HG03439 (cell line): Measurements from ENCODE around the gene ZYX.
"Not testable (repeated sequence)": the region's sequence is repeated elsewhere in the genome, so short reads cannot be mapped to it uniquely, and the experiment has no call there.

Experiments
- ATAC-seq: cut with Tn5 transposase; IDR thresholded peaks from one replicate; pipeline ENCODE4 v1.9.1; 2021; ENCODE audit warnings: mild to moderate bottlenecking, moderate library complexity; ENCODE audit not compliant: unreplicated experiment

The ZYX gene

DNA sequence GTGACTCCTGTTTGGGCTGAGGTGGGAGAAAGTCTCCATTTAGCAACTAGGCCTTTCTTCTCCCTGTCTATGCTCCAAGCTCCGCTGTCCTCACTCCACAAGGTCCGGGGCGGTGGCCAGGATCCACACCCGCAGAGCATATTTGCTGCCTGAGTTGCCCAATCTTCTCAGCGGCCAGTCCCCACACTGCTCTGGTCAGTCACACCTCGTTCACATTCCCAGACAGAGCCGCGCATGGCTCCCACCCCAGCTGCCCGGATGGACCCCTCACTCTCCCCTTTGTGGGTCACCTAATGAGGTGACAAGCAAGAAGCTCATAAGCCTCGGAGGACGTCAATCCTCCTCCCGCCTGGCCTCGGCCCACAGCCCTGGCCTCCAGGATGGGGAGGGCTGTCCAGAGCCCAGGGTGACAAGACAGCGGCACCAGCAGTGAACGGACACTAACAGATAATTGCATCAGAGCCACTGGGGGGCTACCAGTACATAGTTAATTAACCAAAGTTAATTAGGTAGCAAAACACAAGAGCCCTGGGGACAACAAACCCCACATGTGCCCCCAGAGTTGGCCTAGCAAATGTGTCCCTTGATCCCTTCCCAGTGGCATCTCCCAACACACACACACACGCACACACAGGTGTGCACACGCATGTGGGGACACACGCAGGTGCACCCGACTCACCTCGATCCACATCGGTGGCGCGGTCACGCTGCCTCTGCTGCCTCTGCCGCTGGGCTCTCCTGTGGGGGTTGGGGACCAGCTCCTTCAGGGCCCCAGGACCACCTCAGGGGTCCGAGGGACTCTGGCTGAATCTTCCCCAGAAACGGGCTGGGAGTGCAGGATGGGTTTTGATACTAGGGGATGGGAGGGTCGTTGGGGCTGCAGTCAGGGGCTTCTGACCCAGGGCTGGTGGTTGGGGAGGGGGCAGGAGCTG, 15.7 kb downstream of the ZYX start:
- ATAC-seq: no peak

DNA sequence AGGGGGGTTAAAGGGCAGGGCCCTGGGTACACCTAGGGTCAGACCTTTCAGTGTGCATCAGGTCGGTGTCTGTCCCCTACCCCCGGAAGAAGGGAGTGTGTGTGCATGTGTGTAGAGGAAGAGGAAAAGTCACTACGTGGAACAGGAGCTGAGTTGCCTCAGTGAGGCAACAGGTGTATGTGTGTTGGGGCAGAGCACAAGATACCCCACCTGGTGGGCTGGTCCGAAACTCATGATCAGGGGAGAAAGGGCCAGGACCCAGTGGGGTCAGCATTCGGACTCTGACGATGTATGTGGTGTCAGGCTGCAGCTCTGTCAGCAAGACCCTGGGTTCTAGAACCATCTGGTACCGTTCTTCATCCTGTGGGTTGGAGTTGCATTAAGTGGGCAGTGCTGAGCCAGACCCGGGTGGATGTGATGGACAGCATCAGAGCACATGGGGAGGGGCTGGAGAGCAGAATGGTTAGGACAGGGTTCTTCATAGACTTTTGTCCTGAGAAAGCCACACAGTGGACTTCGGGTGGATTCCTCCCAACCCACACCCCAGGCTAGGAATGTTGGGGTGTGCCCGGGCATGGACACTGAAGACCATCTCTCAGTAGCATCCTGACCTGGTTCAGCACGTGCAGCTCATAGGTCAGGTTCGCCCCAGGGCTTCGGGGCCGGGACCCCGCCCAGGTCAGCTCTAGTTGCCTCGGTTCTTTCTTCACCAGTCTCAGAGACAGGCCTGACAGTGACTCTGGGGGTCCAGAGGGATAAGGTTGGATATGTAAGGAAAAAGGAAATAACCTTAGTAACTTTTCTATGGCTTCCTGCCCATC, 16.8 kb downstream of the ZYX start:
- ATAC-seq: no peak

GRCh38 chr7:143398616-143399015, 17.5 kb downstream of the ZYX start:
- ATAC-seq: no peak

- ATAC-seq: no peak
These were observed 18.0 kb downstream of the ZYX start for GRCh38 chr7:143399151-143399550.

DNA sequence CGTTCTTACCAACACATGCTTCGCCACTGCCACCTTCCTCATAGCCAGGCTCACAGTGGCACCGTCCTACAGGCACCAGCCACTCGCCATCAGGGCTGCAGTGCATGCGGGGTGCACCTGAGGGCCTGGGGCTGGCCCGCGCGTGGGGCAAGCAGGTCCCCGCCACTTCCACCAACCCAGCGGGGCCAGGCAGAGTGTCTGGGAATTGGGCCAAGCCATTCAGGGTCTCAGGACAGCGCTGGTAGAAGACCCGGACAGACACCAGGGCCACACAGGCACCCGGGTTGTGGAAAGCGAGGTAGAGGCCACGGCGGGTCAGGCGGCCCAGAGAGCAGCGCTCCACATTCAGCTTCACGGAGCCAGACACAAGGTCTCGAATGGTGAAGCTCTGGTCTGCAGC, 18.5 kb downstream of the ZYX start:
- ATAC-seq: no peak

DNA sequence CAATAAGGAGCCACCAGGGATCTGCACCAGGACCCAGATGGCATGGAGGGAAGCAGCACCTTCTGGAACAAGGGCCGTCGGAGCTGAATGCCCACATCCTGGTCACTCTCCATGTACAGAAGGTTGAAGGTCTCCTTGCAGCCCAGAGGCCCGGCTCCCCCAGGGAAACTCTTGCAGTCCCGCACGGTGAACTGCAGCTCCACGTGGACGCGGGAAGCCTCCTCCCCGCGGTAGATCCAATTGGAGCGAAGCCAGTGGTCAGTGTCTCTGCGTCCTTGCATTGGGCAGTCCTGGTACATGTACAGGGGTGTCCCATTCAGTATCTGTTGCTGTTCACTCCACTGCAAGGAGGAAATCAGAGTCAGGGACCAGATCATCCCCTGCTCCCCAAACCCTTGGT, 20.1 kb downstream of the ZYX start:
- ATAC-seq: no peak

DNA sequence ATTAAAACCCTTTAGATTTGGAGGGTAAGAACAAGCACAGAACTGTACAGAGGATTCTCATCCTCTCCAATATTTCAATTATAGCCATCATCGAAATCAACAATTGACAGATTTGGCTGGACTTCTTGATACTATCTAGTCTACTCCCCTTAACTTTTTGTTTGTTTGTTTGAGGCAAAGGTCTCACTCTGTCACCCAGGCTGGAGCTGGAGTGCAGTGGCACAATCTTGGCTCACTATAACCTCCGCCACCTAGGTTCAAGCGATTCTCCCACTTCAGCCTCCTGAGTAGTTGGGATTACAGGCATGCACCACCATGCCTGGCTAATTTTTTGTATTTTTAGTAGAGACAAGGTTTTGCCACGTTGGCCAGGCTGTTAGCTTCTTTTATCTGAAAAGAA, 21.1 kb downstream of the ZYX start:
- ATAC-seq: not testable (repeated sequence)

DNA sequence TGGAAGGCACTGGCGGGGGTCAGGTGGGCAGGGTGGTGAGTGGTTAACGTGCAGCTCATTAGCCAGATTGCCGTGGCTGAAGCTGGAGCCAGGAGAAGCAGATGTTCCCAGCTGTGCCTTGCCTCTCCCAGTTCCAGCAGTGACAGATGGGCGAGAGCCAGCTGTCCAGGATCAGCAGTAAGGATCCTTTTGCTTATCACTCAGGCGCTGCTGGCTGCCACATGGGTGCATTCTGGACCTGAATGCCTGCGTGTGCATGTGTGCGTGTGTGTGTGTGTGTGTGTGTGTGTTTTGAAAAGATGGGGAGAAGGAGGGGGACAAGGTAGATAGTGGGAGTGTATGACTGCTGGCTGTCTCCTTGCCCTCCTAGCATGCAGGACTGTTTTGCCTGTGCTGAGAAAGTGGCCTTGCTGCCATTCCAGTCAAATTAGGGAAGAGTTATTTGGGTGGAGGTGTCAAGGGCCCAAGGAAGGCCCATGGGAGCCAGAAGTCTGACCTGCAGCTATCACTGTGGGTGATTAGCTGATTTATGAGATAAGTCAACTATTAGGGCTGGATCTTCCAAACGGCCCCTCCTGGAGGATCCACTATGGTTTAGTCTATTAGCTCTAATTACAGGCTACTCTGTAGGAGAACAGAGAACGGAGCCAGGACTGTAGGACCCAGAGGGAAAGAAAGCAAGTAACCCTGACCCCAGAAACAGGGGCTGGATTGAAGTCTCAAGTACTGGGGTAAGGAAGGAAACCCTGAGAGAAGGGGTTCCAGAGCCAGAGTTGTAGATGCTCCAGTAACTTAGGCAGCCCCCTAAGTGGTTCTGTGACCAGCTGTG, 24.2 kb downstream of the ZYX start:
- no peak for ATAC-seq

GRCh38 chr7:143406002-143406357, 24.8 kb downstream of the ZYX start:
- no peak for ATAC-seq

GRCh38 chr7:143407287-143408251, 26.4 kb downstream of the ZYX start:
- no peak for ATAC-seq

- ATAC-seq: no peak
These were observed 27.1 kb downstream of the ZYX start for GRCh38 chr7:143408252-143408685.

DNA sequence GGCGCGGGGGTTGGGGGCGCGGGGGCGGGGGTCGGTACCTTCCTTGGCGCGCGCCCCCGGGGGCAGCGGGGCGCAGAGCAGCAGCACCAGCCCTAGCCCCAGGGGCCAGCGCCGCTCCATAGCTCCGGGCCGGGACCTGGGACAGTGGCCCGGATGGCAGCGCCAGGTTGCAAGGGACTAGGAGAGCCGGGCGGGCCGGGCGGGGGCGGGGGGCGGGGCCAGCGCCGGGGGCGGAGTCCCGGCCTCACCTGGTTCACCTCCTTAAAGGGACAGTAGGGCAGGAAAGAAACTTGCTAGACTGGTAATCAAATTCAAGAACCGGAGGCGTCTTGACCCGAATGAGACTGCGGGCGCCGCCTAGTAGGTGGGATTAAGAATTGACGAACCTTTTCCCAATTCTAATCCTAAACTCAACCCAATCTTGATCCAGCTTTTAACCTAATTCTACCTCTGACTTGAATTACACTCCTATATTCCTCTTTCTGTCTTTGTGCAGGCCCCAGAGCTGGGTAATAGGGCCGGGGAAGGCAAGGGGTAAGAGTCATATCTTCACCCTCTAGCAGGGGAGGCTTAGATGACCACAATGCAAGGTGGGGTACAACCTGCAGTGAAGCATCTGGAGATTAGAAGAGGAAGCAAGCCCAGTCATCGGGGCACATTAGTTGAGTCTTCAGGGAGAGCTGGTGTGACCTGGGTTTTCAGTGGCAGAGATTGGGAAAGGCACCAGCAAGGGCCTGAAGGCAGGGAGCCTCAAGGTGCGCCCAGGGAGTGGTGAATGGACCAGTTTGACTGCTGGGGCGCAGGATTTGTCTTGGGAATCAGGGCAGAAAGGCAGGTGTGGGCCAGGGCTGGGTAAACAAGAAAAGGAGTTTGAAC, 27.8 kb downstream of the ZYX start, which contains the start of gene EPHA1:
TSS of gene EPHA1 (minus strand) at position 171 of the 876 bp plus-strand sequence. CDS start at position 120, 51 bp downstream.
- ATAC-seq: no peak

GRCh38 chr7:143410521-143411004, 29.4 kb downstream of the ZYX start:
- no peak for ATAC-seq

GRCh38 chr7:143411976-143412708, 31.0 kb downstream of the ZYX start:
- no peak for ATAC-seq

GRCh38 chr7:143413123-143413522, 32.0 kb downstream of the ZYX start:
- no peak for ATAC-seq

DNA sequence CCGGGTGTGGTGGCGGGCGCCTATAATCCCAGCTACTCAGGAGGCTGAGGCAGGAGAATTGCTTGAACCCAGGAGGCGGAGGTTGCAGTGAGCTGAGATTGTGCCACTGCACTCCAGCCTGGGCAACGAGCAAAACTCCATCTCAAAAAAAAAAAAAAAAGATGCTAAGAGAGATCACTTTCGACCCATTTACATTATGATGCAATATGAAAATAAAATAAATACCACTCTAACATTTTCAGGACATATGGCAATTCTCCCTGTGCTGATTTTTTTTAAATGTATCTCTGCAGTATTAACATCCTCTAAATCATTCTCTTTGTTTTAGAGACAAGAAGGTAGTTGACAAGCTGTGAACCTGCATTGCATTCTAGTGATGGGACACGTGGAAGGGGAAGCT, 34.1 kb downstream of the ZYX start:
- not testable (repeated sequence) for ATAC-seq

GRCh38 chr7:143415742-143416397, 34.7 kb downstream of the ZYX start:
- no peak for ATAC-seq
